Trophoblast cell (in vitro differentiated cells and primary cell): ENCODE measurements around the gene S100Z.

Experiments
- DNase-seq, 2 donors: peaks; one replicate each; pipeline ENCODE4 v3.0.0-alpha.2; 2016
- H2AFZ ChIP-seq: 2 replicates; pipeline ENCODE4 v1.6.1; 2013; ENCODE audit warnings: low read length, moderate library complexity, mild to moderate bottlenecking; ENCODE audit not compliant: insufficient read depth, poor library complexity
- H2AK5ac ChIP-seq: 2 replicates; pipeline ENCODE4 v1.6.1; 2013; ENCODE audit warnings: mild to moderate bottlenecking, low read length
- H2BK120ac ChIP-seq: 2 replicates; pipeline ENCODE4 v1.6.1; 2013; ENCODE audit warnings: low read length, mild to moderate bottlenecking, moderate library complexity; ENCODE audit not compliant: insufficient read depth, poor library complexity
- H2BK12ac ChIP-seq: 2 replicates; pipeline ENCODE4 v1.6.1; 2013; ENCODE audit warnings: mild to moderate bottlenecking, low read length, moderate library complexity
- H2BK5ac ChIP-seq: 2 replicates; pipeline ENCODE4 v1.6.1; 2013; ENCODE audit warnings: low read length, low read depth, moderate library complexity, mild to moderate bottlenecking; ENCODE audit not compliant: poor library complexity
- H3K14ac ChIP-seq: 2 replicates; pipeline ENCODE4 v1.6.1; 2013; ENCODE audit warnings: mild to moderate bottlenecking, low read length
- H3K18ac ChIP-seq: 2 replicates; pipeline ENCODE4 v1.6.1; 2013; ENCODE audit warnings: mild to moderate bottlenecking, low read length
- H3K23ac ChIP-seq: 2 replicates; pipeline ENCODE4 v1.6.1; 2013; ENCODE audit warnings: low read length
- H3K27ac ChIP-seq: 2 replicates; pipeline ENCODE4 v1.5.1; 2013; ENCODE audit warnings: low read depth, mild to moderate bottlenecking, inconsistent platforms, low read length, moderate library complexity
- H3K27me3 ChIP-seq: 2 replicates; pipeline ENCODE4 v1.6.1; 2013; ENCODE audit warnings: inconsistent platforms, mild to moderate bottlenecking, low read length, moderate library complexity; ENCODE audit not compliant: insufficient read depth
- H3K36me3 ChIP-seq, 2 experiments: 1 replicate in 1 of 2; 2 replicates in 1 of 2; pipeline ENCODE4 v1.6.1; 2013; ENCODE audit warnings: low read length in 2 of 2, mild to moderate bottlenecking in 2 of 2, moderate library complexity in 1 of 2; ENCODE audit not compliant: insufficient read depth in 2 of 2, control insufficient read depth in 1 of 2
- H3K4ac ChIP-seq: 2 replicates; pipeline ENCODE4 v1.6.1; 2013; ENCODE audit warnings: low read depth, mild to moderate bottlenecking, low read length, moderate library complexity
- H3K4me1 ChIP-seq, 2 experiments: 1 replicate in 1 of 2; 2 replicates in 1 of 2; pipeline ENCODE4 v1.6.1; 2013; ENCODE audit warnings: low read length in 2 of 2, mild to moderate bottlenecking in 2 of 2, moderate library complexity in 1 of 2; ENCODE audit not compliant: insufficient read depth in 2 of 2, control insufficient read depth in 1 of 2
- H3K4me2 ChIP-seq: 2 replicates; pipeline ENCODE4 v1.6.1; 2013; ENCODE audit warnings: inconsistent platforms, mild to moderate bottlenecking, low read length, moderate library complexity
- H3K4me3 ChIP-seq: 2 replicates; pipeline ENCODE4 v1.5.1; 2013; ENCODE audit warnings: mild to moderate bottlenecking, low read depth, low read length, inconsistent platforms
- H3K79me1 ChIP-seq: one replicate; pipeline ENCODE4 v1.6.1; 2013; ENCODE audit warnings: low read length
- H3K79me2 ChIP-seq: 2 replicates; pipeline ENCODE4 v1.6.1; 2013; ENCODE audit warnings: low read length, mild to moderate bottlenecking; ENCODE audit not compliant: control insufficient read depth, insufficient read depth, poor library complexity
- H3K9ac ChIP-seq: 2 replicates; pipeline ENCODE4 v1.6.1; 2013; ENCODE audit warnings: mild to moderate bottlenecking, low read length
- H3K9me3 ChIP-seq: 2 replicates; pipeline ENCODE4 v1.6.1; 2013; ENCODE audit warnings: low read depth, mild to moderate bottlenecking, control low read depth, inconsistent platforms, low read length; ENCODE audit not compliant: insufficient read depth
- H4K12ac ChIP-seq: 2 replicates; pipeline ENCODE4 v1.6.1; 2013; ENCODE audit warnings: low read depth, mild to moderate bottlenecking, low read length, moderate library complexity
- H4K8ac ChIP-seq: 2 replicates; pipeline ENCODE4 v1.6.1; 2013; ENCODE audit warnings: low read depth, mild to moderate bottlenecking, low read length, moderate library complexity
- H4K91ac ChIP-seq: one replicate; pipeline ENCODE4 v1.6.1; 2013; ENCODE audit warnings: low read depth, mild to moderate bottlenecking, low read length, moderate library complexity
- WGBS: extraction: QIAGEN DNeasy Blood & Tissue Kit; methylation state at CpG from one replicate; pipeline ENCODE4 v1.1.7; 2013; ENCODE audit warnings: missing lambda C conversion rate; ENCODE audit not compliant: insufficient read length, insufficient coverage; ENCODE audit errors: extremely low coverage; 5-methylcytosine and 5-hydroxymethylcytosine counted together

S100Z gene

DNA sequence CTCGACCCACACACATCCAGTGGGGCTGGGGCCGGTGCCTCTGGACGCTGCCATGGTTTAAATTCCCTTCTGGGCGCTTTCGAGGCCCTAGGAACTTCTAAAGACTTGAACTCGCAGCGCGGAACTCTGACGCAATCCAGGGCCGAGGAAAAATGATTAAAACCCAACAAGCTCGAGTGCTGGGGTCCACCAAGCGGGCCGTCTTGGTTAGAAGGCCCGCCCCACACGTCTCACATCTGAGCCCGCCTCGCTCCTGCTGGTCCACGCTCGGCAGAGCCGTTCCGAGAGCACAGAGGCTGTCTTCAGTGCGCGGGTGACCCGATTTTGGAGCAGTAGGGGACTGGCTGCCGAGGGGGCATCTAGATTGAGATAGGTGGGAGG is 104.6 kb downstream of the S100Z start:
- H3K14ac ChIP-seq = no peak overlapping the region
- no CpG with 5 or more reads among the region's 25 CpGs for WGBS
- no peak overlapping the region for H3K4ac ChIP-seq
- H4K91ac ChIP-seq = no peak overlapping the region
- no peak overlapping the region for H3K4me3 ChIP-seq
- no peak overlapping the region for H2BK120ac ChIP-seq
- no peak overlapping the region for H2AFZ ChIP-seq
- H3K27me3 ChIP-seq = peaks cover 32% of the 10 kb centered on the region
- H3K9me3 ChIP-seq = peaks cover 4% of the 10 kb centered on the region
- H2BK5ac ChIP-seq = no peak overlapping the region
- no peak overlapping the region for H3K27ac ChIP-seq
- no peak overlapping the region for H3K9ac ChIP-seq
- H3K4me1 ChIP-seq = peaks cover 10 to 15% of the 10 kb centered on the region in 2 experiments
- no peaks in the 10 kb centered on the region for H3K36me3 ChIP-seq
- H3K23ac ChIP-seq = no peak overlapping the region
- H3K4me2 ChIP-seq = peak overlapping the region; percentile 73
- no peak overlapping the region for H4K12ac ChIP-seq
- H3K79me2 ChIP-seq = no peaks in the 10 kb centered on the region
- H3K18ac ChIP-seq = no peak overlapping the region
- no peak for DNase-seq
- H2AK5ac ChIP-seq = no peak overlapping the region
- no peak overlapping the region for H2BK12ac ChIP-seq
- H4K8ac ChIP-seq = no peak overlapping the region
- no peaks in the 10 kb centered on the region for H3K79me1 ChIP-seq

DNA sequence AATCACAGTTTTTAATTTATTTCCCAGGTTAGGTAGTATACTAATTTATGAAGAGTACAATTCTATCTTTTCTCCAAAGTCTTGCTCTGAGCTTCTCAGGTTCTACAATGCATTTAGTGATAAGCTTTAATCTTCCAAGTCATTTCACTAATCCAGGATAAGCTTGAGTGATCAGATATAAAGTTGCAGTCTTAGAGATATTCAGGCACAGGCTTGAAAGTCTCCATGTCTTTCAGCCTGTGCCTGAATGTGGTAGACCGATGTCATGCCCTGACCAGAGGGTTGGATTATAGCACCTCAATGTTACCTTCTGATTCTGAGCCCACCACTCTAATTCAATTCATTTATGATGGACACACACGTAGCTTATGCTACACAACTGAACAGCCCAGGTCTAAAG is 106.2 kb downstream of the S100Z start:
- Histone ChIP-seq H4K8ac (no peak overlapping the region), H3K9me3 (peaks cover 4% of the 10 kb centered on the region)

DNA sequence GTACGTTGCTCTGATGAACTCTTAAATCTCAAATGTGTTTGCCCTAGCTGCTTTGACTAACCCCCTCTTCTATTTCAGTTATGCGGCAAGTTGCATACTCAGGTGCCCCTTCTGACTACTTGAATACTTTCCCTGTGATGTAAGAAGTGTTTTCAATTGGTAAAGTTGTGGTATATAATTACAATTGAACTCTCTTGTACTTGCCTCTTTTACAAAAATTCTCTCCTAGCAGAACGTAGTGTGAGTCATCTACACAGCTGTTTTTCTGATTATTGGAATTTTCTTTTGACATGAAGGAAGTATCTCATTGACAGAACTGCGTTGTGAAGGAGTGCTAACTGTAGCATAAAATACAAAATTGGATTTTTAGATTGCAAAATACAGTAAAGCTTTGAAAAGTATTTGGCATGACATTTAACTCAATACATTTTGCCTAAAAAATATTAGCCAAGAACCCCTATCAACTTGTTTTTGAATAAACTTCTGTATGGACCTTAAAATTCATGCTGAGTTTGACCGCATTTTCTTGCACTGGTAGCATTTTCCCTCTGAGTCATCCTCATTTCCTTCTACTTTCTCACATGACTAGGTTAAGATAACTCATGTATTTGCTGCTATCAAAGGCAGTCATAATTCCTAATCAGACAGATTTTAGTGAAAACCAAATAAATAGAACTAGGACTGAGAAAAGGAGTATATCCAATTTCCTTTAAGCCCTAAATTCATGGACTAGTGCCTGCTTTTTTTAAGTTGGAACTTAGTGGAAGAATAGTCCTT is 109.4 kb downstream of the S100Z start:
- H3K18ac ChIP-seq = no peak overlapping the region
- no peak overlapping the region for H3K23ac ChIP-seq
- H4K12ac ChIP-seq = no peak overlapping the region
- no peak overlapping the region for H3K4me3 ChIP-seq
- peaks cover 3 to 7% of the 10 kb centered on the region in 2 experiments for H3K4me1 ChIP-seq
- no peak overlapping the region for H4K91ac ChIP-seq
- no peak overlapping the region for H3K27ac ChIP-seq
- H3K4me2 ChIP-seq = peak overlapping the region; percentile 51
- H3K14ac ChIP-seq = no peak overlapping the region
- no peak overlapping the region for H2AK5ac ChIP-seq
- no peak overlapping the region for H2BK120ac ChIP-seq
- H3K36me3 ChIP-seq = no peaks in the 10 kb centered on the region
- H3K79me1 ChIP-seq = no peaks in the 10 kb centered on the region
- H3K27me3 ChIP-seq = peaks cover 11% of the 10 kb centered on the region
- no peak overlapping the region for H3K4ac ChIP-seq
- no peaks in the 10 kb centered on the region for H3K79me2 ChIP-seq
- H4K8ac ChIP-seq = no peak overlapping the region
- DNase-seq = peak in 1 of 2 donors; percentile 53
- no peak overlapping the region for H2AFZ ChIP-seq
- H2BK12ac ChIP-seq = no peak overlapping the region
- H3K9me3 ChIP-seq = peaks cover 2% of the 10 kb centered on the region
- H2BK5ac ChIP-seq = no peak overlapping the region
- no CpG with 5 or more reads among the region's 5 CpGs for WGBS
- H3K9ac ChIP-seq = no peak overlapping the region

More for the DNA sequence above, 106.2 kb downstream of the S100Z start:
- Histone ChIP-seq H4K91ac (no peak overlapping the region), H4K12ac (no peak overlapping the region), H2BK120ac (no peak overlapping the region), H3K4ac (no peak overlapping the region), H2AFZ (no peak overlapping the region), H2BK12ac (no peak overlapping the region), H3K79me2 (no peaks in the 10 kb centered on the region), H3K23ac (no peak overlapping the region), H3K4me2 (no peak overlapping the region), H3K36me3 (no peaks in the 10 kb centered on the region), H2AK5ac (no peak overlapping the region), H3K4me3 (no peak overlapping the region), H3K9ac (no peak overlapping the region), H3K27me3 (peaks cover 32% of the 10 kb centered on the region), H3K79me1 (no peaks in the 10 kb centered on the region), H3K27ac (no peak overlapping the region), H2BK5ac (no peak overlapping the region), H3K18ac (no peak overlapping the region), H3K14ac (no peak overlapping the region), H3K4me1 (peaks cover 10 to 15% of the 10 kb centered on the region in 2 experiments)
- no CpG with 5 or more reads among the region's 2 CpGs for WGBS
- DNase-seq = no peak

DNA sequence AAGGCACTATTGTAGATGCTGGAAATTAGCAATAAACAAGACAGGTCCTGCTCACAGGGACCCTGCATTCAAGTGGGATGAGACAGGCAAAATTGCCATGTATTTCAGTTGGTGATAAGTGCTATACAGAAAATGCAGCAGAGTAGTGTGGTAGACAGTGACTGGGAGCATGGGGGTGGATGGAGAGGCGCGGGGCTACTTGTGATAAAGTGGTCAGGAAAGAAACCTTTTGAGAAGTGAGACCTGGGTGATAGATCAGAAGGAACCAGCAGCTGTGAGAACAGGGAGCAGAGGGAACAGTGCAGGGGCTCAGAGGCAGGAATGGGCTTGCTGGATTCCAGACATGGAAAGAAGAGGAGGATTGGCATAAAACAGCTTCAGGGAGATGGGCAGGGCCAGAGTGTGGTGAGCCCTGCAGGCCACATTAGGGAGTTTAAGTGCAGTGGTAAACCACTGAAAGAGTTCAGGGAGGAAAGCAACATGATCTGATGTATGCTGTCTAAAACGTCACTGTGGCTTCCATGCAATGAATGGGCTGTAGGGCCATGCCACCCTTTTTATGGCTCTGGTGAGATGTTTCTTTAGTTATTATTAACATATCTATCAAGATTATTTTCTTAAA is 110.3 kb downstream of the S100Z start:
- Histone ChIP-seq H3K4me1 (peaks cover 0 to 3% of the 10 kb centered on the region in 2 experiments), H3K36me3 (no peaks in the 10 kb centered on the region), H3K14ac (no peak overlapping the region)

More for the DNA sequence above, 110.3 kb downstream of the S100Z start:
- Histone ChIP-seq H2AFZ (no peak overlapping the region), H2BK12ac (no peak overlapping the region), H4K12ac (no peak overlapping the region), H3K4me3 (no peak overlapping the region), H4K91ac (no peak overlapping the region), H3K9me3 (no peaks in the 10 kb centered on the region), H3K9ac (no peak overlapping the region), H2BK120ac (no peak overlapping the region), H3K23ac (no peak overlapping the region), H2BK5ac (no peak overlapping the region), H3K27me3 (peaks cover 3% of the 10 kb centered on the region), H3K27ac (no peak overlapping the region), H2AK5ac (no peak overlapping the region), H3K79me2 (no peaks in the 10 kb centered on the region), H3K4ac (no peak overlapping the region), H3K79me1 (no peaks in the 10 kb centered on the region), H4K8ac (no peak overlapping the region), H3K4me2 (no peak overlapping the region), H3K18ac (no peak overlapping the region)
- DNase-seq = no peak
- WGBS = no CpG with 5 or more reads among the region's 3 CpGs
